ENCODE results near the gene MCTP1.

MCTP1 gene

GRCh38 chr5:94890907-94891306 lies 394.0 kb downstream of the MCTP1 start:
- TF ChIP-seq TEAD4 (IDR thresholded peaks at IDR 0.05) (no peak), USF1 (IDR thresholded peaks at IDR 0.05) (no peak)

GRCh38 chr5:94888674-94889073 lies 396.2 kb downstream of the MCTP1 start:
- TF ChIP-seq EP300 (IDR thresholded peaks at IDR 0.05; ENCODE audit: borderline replicate concordance) = no peak
- TF ChIP-seq CEBPB (IDR thresholded peaks at IDR 0.05) = 0 out of 2 replicates have a peak, but pooled peaks have one; percentile 25

GRCh38 chr5:94885931-94886330 lies 399.0 kb downstream of the MCTP1 start:
- TF ChIP-seq FOXM1 (IDR thresholded peaks at IDR 0.05; ENCODE audit: borderline replicate concordance, low read depth) (no peak), YY1 (IDR thresholded peaks at IDR 0.05; ENCODE audit: low read depth) (no peak), EP300 (IDR thresholded peaks at IDR 0.05; ENCODE audit: borderline replicate concordance) (no peak), MAX (IDR thresholded peaks at IDR 0.05) (no peak), REST (IDR thresholded peaks at IDR 0.05; ENCODE audit: low read depth) (no peak), RAD21 (IDR thresholded peaks at IDR 0.05; ENCODE audit: low read depth) (no peak), CEBPB (IDR thresholded peaks at IDR 0.05) (no peak), ZBTB7A (IDR thresholded peaks at IDR 0.05; ENCODE audit: low read depth) (no peak), TCF12 (IDR thresholded peaks at IDR 0.05; ENCODE audit: low read depth) (no peak), TEAD4 (IDR thresholded peaks at IDR 0.05) (no peak), USF1 (IDR thresholded peaks at IDR 0.05) (no peak), CREB1 (IDR thresholded peaks at IDR 0.05; ENCODE audit: low read depth) (no peak), TAF1 (IDR thresholded peaks at IDR 0.05; ENCODE audit: low read depth) (no peak), NFIC (IDR thresholded peaks at IDR 0.05) (no peak), EGR1 (IDR thresholded peaks at IDR 0.05) (no peak)

- TF ChIP-seq YY1 (IDR thresholded peaks at IDR 0.05; ENCODE audit: low read depth) (no peak), RAD21 (IDR thresholded peaks at IDR 0.05; ENCODE audit: low read depth) (no peak), TEAD4 (IDR thresholded peaks at IDR 0.05) (no peak), TAF1 (IDR thresholded peaks at IDR 0.05; ENCODE audit: low read depth) (no peak), NFIC (IDR thresholded peaks at IDR 0.05) (no peak), MAX (IDR thresholded peaks at IDR 0.05) (no peak), EGR1 (IDR thresholded peaks at IDR 0.05) (no peak)
Measured at GRCh38 chr5:94884311-94884710, 400.6 kb downstream of the MCTP1 start.

GRCh38 chr5:94872526-94872925 lies 412.4 kb downstream of the MCTP1 start:
- no peak for TF ChIP-seq TAF1 (IDR thresholded peaks at IDR 0.05; ENCODE audit: low read depth)
- TF ChIP-seq MAX (IDR thresholded peaks at IDR 0.05) = no peak
- TF ChIP-seq FOXM1 (IDR thresholded peaks at IDR 0.05; ENCODE audit: borderline replicate concordance, low read depth) = no peak
- TF ChIP-seq TCF12 (IDR thresholded peaks at IDR 0.05; ENCODE audit: low read depth) = no peak
- no peak for TF ChIP-seq NFIC (IDR thresholded peaks at IDR 0.05)
- no peak for TF ChIP-seq CREB1 (IDR thresholded peaks at IDR 0.05; ENCODE audit: low read depth)
- TF ChIP-seq USF1 (IDR thresholded peaks at IDR 0.05) = no peak
- TF ChIP-seq EGR1 (IDR thresholded peaks at IDR 0.05) = no peak
- no peak for TF ChIP-seq TEAD4 (IDR thresholded peaks at IDR 0.05)
- no peak for TF ChIP-seq EP300 (IDR thresholded peaks at IDR 0.05; ENCODE audit: borderline replicate concordance)
- TF ChIP-seq RAD21 (IDR thresholded peaks at IDR 0.05; ENCODE audit: low read depth) = no peak
- TF ChIP-seq CEBPB (IDR thresholded peaks at IDR 0.05) = no peak
- no peak for TF ChIP-seq ZBTB7A (IDR thresholded peaks at IDR 0.05; ENCODE audit: low read depth)
- TF ChIP-seq REST (IDR thresholded peaks at IDR 0.05; ENCODE audit: low read depth) = no peak
- TF ChIP-seq YY1 (IDR thresholded peaks at IDR 0.05; ENCODE audit: low read depth) = no peak

- no peak for TF ChIP-seq USF1 (IDR thresholded peaks at IDR 0.05)
- no peak for TF ChIP-seq YY1 (IDR thresholded peaks at IDR 0.05; ENCODE audit: low read depth)
- TF ChIP-seq CEBPB (IDR thresholded peaks at IDR 0.05) = no peak
- TF ChIP-seq TCF12 (IDR thresholded peaks at IDR 0.05; ENCODE audit: low read depth) = no peak
- TF ChIP-seq NFIC (IDR thresholded peaks at IDR 0.05) = no peak
- TF ChIP-seq EGR1 (IDR thresholded peaks at IDR 0.05) = no peak
- no peak for TF ChIP-seq ZBTB7A (IDR thresholded peaks at IDR 0.05; ENCODE audit: low read depth)
- TF ChIP-seq FOXM1 (IDR thresholded peaks at IDR 0.05; ENCODE audit: borderline replicate concordance, low read depth) = no peak
- no peak for TF ChIP-seq EP300 (IDR thresholded peaks at IDR 0.05; ENCODE audit: borderline replicate concordance)
- no peak for TF ChIP-seq TEAD4 (IDR thresholded peaks at IDR 0.05)
- no peak for TF ChIP-seq CREB1 (IDR thresholded peaks at IDR 0.05; ENCODE audit: low read depth)
Measured at GRCh38 chr5:94870511-94871183, 414.2 kb downstream of the MCTP1 start.
